T47D (cell line): ENCODE results near the gene METTL16.
A peak's percentile ranks its signal among the peaks of the same experiment; 100 is the strongest.

Source experiments
- DNase-seq, 2 experiments: peaks; one replicate each; pipeline versions ENCODE4 v3.0.0 to v3.0.0-alpha.2; 2011 to 2012; ENCODE audit warnings: low read depth in 1 of 2, low spot score in 1 of 2
- JUND ChIP-seq: IDR thresholded peaks from 2 replicates; pipeline ENCODE4 v1.6.1; 2012; ENCODE audit warnings: low read depth
- in situ Hi-C: cut with HindIII; loops from 2 replicates; pipeline ENCODE4 v1.10.0; 2016; ENCODE audit warnings: low sequenced_read_pairs, low pct_unique_long_range_greater_than_20kb

METTL16 gene

GRCh38 chr17:2398182-2398581 lies 113.5 kb downstream of the METTL16 start:
- TF ChIP-seq JUND, result no peak
- no peak for DNase-seq
- in situ Hi-C loops, result no loop called here

GRCh38 chr17:2397247-2398171 lies 114.2 kb downstream of the METTL16 start:
- no peak for TF ChIP-seq JUND
- in situ Hi-C loops, result no loop called here
- no peak for DNase-seq

- no peak for TF ChIP-seq JUND
- in situ Hi-C loops, result no loop called here
- peak; percentile 82 to 97 for DNase-seq
Observed at GRCh38 chr17:2396568-2397246, 115.0 kb downstream of the METTL16 start.

- in situ Hi-C loops, result no loop called here
- DNase-seq, result no peak
- no peak for TF ChIP-seq JUND
Observed at GRCh38 chr17:2396192-2396567, 115.5 kb downstream of the METTL16 start.

GRCh38 chr17:2395258-2396181 lies 116.2 kb downstream of the METTL16 start:
- peak in 1 of 2 experiments; percentile 74 for DNase-seq
- in situ Hi-C loops, result no loop called here

GRCh38 chr17:2394775-2395201 lies 116.9 kb downstream of the METTL16 start:
- in situ Hi-C loops, result no loop called here
- no peak for TF ChIP-seq JUND
- no peak for DNase-seq

More at GRCh38 chr17:2395258-2396181, 116.2 kb downstream of the METTL16 start:
- no peak for TF ChIP-seq JUND

GRCh38 chr17:2393954-2394749 lies 117.5 kb downstream of the METTL16 start:
- no peak for TF ChIP-seq JUND
- in situ Hi-C loops, result no loop called here
- no peak for DNase-seq

GRCh38 chr17:2393174-2393953 lies 118.3 kb downstream of the METTL16 start:
- no peak for TF ChIP-seq JUND
- peak; percentile 53 to 92 for DNase-seq
- in situ Hi-C loops, result no loop called here

- in situ Hi-C loops, result no loop called here
- no peak for TF ChIP-seq JUND
- peak; percentile 71 to 94 for DNase-seq
Observed at GRCh38 chr17:2392252-2393173, 119.2 kb downstream of the METTL16 start.

GRCh38 chr17:2391597-2392251 lies 120.0 kb downstream of the METTL16 start:
- no peak for DNase-seq
- TF ChIP-seq JUND, result no peak
- in situ Hi-C loops, result no loop called here
